HepG2 (cell line): ENCODE results near the gene TMEM45A. TPM values are rescaled to one million over a fixed set of nuclear protein-coding genes. Genes with fewer than 3 reads are reported as not detected.

Experiments
- ATAC-seq: fragments of 200-7000 bp; cut with Tn5 transposase; 3 replicates; pipeline ENCODE4 v1.9.1; 2020; ENCODE audit warnings: mild to moderate bottlenecking, moderate library complexity
- BruUV-seq: library from RNA; stranded (reverse); fragments of 400-500 nt; replicated peaks from 2 replicates; lab custom pipeline; 2021; lab: Mats Ljungman, UMichigan
- CTCF ChIA-PET: fragments of 300-600 bp; formaldehyde crosslinking; extraction: SDS; loops from one replicate; lab custom pipeline; 2021; ENCODE audit warnings: low total read pairs, inconsistent platforms, low intra/inter-chr PET ratio; lab: Yijun Ruan, JAX
- POLR2A ChIA-PET: fragments of 350-600 bp; sonication (Branson Sonifier 250); formaldehyde crosslinking; loops from one replicate; lab custom pipeline; 2020; ENCODE audit warnings: antibody characterized with exemption, inconsistent platforms; lab: Yijun Ruan, JAX
- DNase-seq: peaks from one replicate; pipeline ENCODE4 v3.0.0-alpha.2; 2015; ENCODE audit warnings: low spot score
- FAIRE-seq: peaks from 3 replicates; lab custom pipeline; 2011; peaks lifted over from hg19 to GRCh38; lab: Jason Lieb, UNC
- H2AFZ ChIP-seq: one replicate; pipeline ENCODE4 v1.6.1; 2011; ENCODE audit warnings: low read length, inconsistent platforms
- H3K27ac ChIP-seq: fragments of 300-600 bp; 3 replicates; pipeline ENCODE4 v1.8.0; 2011; ENCODE audit warnings: mixed run types, mild to moderate bottlenecking, mixed read lengths, low read length, inconsistent platforms; ENCODE audit not compliant: insufficient read depth; ENCODE audit errors: extremely low read length
- H3K27me3 ChIP-seq, 2 experiments: fragments of 200-600 bp in 1 of 2; 2 replicates in 1 of 2; 3 replicates in 1 of 2; pipeline versions ENCODE4 v1.6.0 to v1.8.0; 2011; ENCODE audit warnings: low read length in 2 of 2, mild to moderate bottlenecking in 2 of 2, moderate library complexity in 2 of 2, inconsistent platforms in 1 of 2; ENCODE audit not compliant: insufficient read depth in 2 of 2, control insufficient read depth in 1 of 2
- H3K36me3 ChIP-seq, 2 experiments: fragments of 200-600 bp in 1 of 2; replicated peaks in 1 of 2; 2 replicates in 1 of 2; 3 replicates in 1 of 2; pipeline versions ENCODE4 v1.5.1 to v1.8.0; 2011; ENCODE audit warnings: low read length in 2 of 2, inconsistent platforms in 1 of 2; ENCODE audit not compliant: insufficient read depth in 2 of 2, control insufficient read depth in 1 of 2
- H3K4me1 ChIP-seq: 2 replicates; pipeline ENCODE4 v1.5.1; 2012; ENCODE audit warnings: low read length, inconsistent platforms; ENCODE audit not compliant: insufficient read depth
- H3K4me2 ChIP-seq: 2 replicates; pipeline ENCODE4 v1.6.0; 2011; ENCODE audit warnings: low read depth, low read length, inconsistent platforms
- H3K4me3 ChIP-seq, 3 experiments: fragments of 200-600 bp in 1 of 3; sonication (generic), shearing (Covaris generic) in 1 of 3; replicated peaks in 1 of 3; 2 replicates each; pipeline ENCODE4 v1.5.1; 2011 to 2016; ENCODE audit warnings: low read length in 3 of 3, inconsistent platforms in 2 of 3, low read depth in 2 of 3, mild to moderate bottlenecking in 2 of 3, control low read depth in 1 of 3, mixed read lengths in 1 of 3; ENCODE audit not compliant: insufficient read depth in 1 of 3
- H3K79me2 ChIP-seq: one replicate; pipeline ENCODE4 v1.6.1; 2011; ENCODE audit warnings: low read length, inconsistent platforms; ENCODE audit not compliant: insufficient read depth
- H3K9ac ChIP-seq: 2 replicates; pipeline ENCODE4 v1.6.0; 2011; ENCODE audit warnings: mild to moderate bottlenecking, low read depth, low read length, inconsistent platforms; ENCODE audit not compliant: insufficient read depth
- H3K9me3 ChIP-seq: 2 replicates; pipeline ENCODE4 v1.5.1; 2012; ENCODE audit warnings: mild to moderate bottlenecking, low read length
- H4K20me1 ChIP-seq: 2 replicates; pipeline ENCODE4 v1.6.0; 2011; ENCODE audit warnings: inconsistent platforms, mild to moderate bottlenecking, low read length, moderate library complexity; ENCODE audit not compliant: insufficient read depth
- EED ChIP-seq: sonication (generic); formaldehyde crosslinking; IDR thresholded peaks from 2 replicates; pipeline ENCODE4 v1.5.0; 2020; ENCODE audit warnings: mild to moderate bottlenecking, missing genetic modification reagents
- ZNF567 ChIP-seq: sonication (generic); formaldehyde crosslinking; IDR thresholded peaks from 2 replicates; pipeline ENCODE4 v1.8.1; 2023; ENCODE audit warnings: mild to moderate bottlenecking, missing genetic modification reagents, borderline replicate concordance
- WGBS: methylation state at CpG from one replicate; pipeline ENCODE4 v1.1.6; 2017; ENCODE audit warnings: low lambda C conversion rate; 5-methylcytosine and 5-hydroxymethylcytosine counted together
- in situ Hi-C: cut with HindIII; loops from 2 replicates; pipeline ENCODE4 v1.10.0; 2017; ENCODE audit warnings: low pct_unique_long_range_greater_than_20kb; ENCODE audit not compliant: extremely low pct_ligation_motif_present
- intact Hi-C: fragments of 100-400 bp; cut with micrococcal nuclease; formaldehyde crosslinking; loops from one replicate; pipeline ENCODE4 v1.10.0; 2022; ENCODE audit not compliant: unreplicated experiment
- polyA plus RNA-seq, 8 experiments: library from polyadenylated mRNA; depleted of rRNA in 3 of 8; stranded (reverse) in 7 of 8; unstranded in 1 of 8; fragments of >200 nt; fragmentation: Illumina TruSeq in 4 of 8; extraction: Trizol in 4 of 8; gene quantifications; 2 replicates each; pipeline versions ENCODE4 v1.2.1 to v1.2.3, GENCODE V29; 2011 to 2016; ENCODE audit warnings: low read depth in 4 of 8, missing spikeins in 1 of 8, mixed read lengths in 1 of 8; ENCODE audit not compliant: insufficient read depth in 1 of 8
- total RNA-seq, 5 experiments: library from RNA; depleted of rRNA; stranded (reverse); fragments of >200 nt; fragmentation: Illumina TruSeq; extraction: Trizol; gene quantifications; 2 replicates each; pipeline ENCODE4 v1.2.3, GENCODE V29; 2016; ENCODE audit warnings: low read depth in 1 of 5
- TF ChIP-seq, protein P1 (sequence below), 2 experiments: sonication (generic) in 1 of 2; formaldehyde crosslinking in 1 of 2; IDR thresholded peaks; 2 replicates each; pipeline versions ENCODE4 v1.6.1 to v1.9.0; 2014 to 2022; ENCODE audit warnings: antibody characterized with exemption in 1 of 2, borderline replicate concordance in 1 of 2, inconsistent platforms in 1 of 2, low read depth in 1 of 2, missing genetic modification reagents in 1 of 2
- TF ChIP-seq, protein P2 (sequence below): conservative IDR thresholded peaks from 2 replicates; pipeline ENCODE4 v1.6.1; 2018; ENCODE audit warnings: missing genetic modification reagents
- TF ChIP-seq, protein P3 (sequence below): sonication (generic); formaldehyde crosslinking; IDR thresholded peaks from 2 replicates; pipeline ENCODE4 v1.5.1; 2020; ENCODE audit warnings: mild to moderate bottlenecking, missing genetic modification reagents, borderline replicate concordance
- TF ChIP-seq, protein P4 (sequence below): sonication (generic); formaldehyde crosslinking; IDR thresholded peaks from 2 replicates; pipeline ENCODE4 v1.5.0; 2020; ENCODE audit warnings: mild to moderate bottlenecking, missing genetic modification reagents, borderline replicate concordance

TMEM45A gene
- total and polyA plus RNA-seq, 2 of the 13 experiments (the other 11 are each of a cell fraction or from before 2014, with no cell fraction given), result 14.8 to 38.5 TPM

DNA sequence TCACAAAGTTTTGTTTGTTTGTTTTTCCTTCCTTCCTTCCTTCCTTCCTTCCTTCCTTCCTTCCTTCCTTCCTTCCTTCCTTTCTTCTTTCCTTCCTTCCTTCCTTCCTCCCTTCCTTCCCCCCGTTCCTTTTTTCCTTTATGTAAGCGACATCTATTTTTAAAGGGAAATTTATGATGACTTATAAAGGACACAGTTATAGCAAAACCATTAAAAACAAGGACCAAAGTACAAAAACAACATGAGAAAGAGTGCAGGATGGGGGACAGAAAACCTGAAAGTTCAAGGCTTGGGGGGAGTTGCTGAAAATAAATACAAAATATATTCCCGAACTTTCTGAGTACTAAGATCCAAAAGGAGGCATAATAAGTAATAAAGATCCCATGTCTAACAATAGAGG, 118.8 kb downstream of the TMEM45A start:
- intact Hi-C loops, result no loop called here
- no peak overlapping the region for H2AFZ ChIP-seq
- TF ChIP-seq, protein P1, sequence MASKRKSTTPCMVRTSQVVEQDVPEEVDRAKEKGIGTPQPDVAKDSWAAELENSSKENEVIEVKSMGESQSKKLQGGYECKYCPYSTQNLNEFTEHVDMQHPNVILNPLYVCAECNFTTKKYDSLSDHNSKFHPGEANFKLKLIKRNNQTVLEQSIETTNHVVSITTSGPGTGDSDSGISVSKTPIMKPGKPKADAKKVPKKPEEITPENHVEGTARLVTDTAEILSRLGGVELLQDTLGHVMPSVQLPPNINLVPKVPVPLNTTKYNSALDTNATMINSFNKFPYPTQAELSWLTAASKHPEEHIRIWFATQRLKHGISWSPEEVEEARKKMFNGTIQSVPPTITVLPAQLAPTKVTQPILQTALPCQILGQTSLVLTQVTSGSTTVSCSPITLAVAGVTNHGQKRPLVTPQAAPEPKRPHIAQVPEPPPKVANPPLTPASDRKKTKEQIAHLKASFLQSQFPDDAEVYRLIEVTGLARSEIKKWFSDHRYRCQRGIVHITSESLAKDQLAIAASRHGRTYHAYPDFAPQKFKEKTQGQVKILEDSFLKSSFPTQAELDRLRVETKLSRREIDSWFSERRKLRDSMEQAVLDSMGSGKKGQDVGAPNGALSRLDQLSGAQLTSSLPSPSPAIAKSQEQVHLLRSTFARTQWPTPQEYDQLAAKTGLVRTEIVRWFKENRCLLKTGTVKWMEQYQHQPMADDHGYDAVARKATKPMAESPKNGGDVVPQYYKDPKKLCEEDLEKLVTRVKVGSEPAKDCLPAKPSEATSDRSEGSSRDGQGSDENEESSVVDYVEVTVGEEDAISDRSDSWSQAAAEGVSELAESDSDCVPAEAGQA (IDR thresholded peaks at IDR 0.05; ENCODE audit: low read depth), result no peak
- TF ChIP-seq, protein P1 (CRISPR knock-in tag; IDR thresholded peaks at IDR 0.05; ENCODE audit: borderline replicate concordance), result no peak
- TF ChIP-seq, protein P2, sequence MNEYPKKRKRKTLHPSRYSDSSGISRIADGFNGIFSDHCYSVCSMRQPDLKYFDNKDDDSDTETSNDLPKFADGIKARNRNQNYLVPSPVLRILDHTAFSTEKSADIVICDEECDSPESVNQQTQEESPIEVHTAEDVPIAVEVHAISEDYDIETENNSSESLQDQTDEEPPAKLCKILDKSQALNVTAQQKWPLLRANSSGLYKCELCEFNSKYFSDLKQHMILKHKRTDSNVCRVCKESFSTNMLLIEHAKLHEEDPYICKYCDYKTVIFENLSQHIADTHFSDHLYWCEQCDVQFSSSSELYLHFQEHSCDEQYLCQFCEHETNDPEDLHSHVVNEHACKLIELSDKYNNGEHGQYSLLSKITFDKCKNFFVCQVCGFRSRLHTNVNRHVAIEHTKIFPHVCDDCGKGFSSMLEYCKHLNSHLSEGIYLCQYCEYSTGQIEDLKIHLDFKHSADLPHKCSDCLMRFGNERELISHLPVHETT (CRISPR knock-in tag), result no peak
- TF ChIP-seq ZNF567 (CRISPR knock-in tag) (no peak), EED (CRISPR knock-in tag) (no peak)
- TF ChIP-seq, protein P3, sequence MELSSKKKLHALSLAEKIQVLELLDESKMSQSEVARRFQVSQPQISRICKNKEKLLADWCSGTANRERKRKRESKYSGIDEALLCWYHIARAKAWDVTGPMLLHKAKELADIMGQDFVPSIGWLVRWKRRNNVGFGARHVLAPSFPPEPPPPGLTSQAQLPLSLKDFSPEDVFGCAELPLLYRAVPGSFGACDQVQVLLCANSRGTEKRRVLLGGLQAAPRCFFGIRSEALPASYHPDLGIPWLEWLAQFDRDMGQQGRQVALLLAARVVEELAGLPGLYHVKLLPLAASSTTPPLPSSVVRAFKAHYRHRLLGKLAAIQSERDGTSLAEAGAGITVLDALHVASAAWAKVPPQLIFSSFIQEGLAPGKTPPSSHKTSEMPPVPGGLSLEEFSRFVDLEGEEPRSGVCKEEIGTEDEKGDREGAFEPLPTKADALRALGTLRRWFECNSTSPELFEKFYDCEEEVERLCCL, result no peak
- TF ChIP-seq, protein P4, sequence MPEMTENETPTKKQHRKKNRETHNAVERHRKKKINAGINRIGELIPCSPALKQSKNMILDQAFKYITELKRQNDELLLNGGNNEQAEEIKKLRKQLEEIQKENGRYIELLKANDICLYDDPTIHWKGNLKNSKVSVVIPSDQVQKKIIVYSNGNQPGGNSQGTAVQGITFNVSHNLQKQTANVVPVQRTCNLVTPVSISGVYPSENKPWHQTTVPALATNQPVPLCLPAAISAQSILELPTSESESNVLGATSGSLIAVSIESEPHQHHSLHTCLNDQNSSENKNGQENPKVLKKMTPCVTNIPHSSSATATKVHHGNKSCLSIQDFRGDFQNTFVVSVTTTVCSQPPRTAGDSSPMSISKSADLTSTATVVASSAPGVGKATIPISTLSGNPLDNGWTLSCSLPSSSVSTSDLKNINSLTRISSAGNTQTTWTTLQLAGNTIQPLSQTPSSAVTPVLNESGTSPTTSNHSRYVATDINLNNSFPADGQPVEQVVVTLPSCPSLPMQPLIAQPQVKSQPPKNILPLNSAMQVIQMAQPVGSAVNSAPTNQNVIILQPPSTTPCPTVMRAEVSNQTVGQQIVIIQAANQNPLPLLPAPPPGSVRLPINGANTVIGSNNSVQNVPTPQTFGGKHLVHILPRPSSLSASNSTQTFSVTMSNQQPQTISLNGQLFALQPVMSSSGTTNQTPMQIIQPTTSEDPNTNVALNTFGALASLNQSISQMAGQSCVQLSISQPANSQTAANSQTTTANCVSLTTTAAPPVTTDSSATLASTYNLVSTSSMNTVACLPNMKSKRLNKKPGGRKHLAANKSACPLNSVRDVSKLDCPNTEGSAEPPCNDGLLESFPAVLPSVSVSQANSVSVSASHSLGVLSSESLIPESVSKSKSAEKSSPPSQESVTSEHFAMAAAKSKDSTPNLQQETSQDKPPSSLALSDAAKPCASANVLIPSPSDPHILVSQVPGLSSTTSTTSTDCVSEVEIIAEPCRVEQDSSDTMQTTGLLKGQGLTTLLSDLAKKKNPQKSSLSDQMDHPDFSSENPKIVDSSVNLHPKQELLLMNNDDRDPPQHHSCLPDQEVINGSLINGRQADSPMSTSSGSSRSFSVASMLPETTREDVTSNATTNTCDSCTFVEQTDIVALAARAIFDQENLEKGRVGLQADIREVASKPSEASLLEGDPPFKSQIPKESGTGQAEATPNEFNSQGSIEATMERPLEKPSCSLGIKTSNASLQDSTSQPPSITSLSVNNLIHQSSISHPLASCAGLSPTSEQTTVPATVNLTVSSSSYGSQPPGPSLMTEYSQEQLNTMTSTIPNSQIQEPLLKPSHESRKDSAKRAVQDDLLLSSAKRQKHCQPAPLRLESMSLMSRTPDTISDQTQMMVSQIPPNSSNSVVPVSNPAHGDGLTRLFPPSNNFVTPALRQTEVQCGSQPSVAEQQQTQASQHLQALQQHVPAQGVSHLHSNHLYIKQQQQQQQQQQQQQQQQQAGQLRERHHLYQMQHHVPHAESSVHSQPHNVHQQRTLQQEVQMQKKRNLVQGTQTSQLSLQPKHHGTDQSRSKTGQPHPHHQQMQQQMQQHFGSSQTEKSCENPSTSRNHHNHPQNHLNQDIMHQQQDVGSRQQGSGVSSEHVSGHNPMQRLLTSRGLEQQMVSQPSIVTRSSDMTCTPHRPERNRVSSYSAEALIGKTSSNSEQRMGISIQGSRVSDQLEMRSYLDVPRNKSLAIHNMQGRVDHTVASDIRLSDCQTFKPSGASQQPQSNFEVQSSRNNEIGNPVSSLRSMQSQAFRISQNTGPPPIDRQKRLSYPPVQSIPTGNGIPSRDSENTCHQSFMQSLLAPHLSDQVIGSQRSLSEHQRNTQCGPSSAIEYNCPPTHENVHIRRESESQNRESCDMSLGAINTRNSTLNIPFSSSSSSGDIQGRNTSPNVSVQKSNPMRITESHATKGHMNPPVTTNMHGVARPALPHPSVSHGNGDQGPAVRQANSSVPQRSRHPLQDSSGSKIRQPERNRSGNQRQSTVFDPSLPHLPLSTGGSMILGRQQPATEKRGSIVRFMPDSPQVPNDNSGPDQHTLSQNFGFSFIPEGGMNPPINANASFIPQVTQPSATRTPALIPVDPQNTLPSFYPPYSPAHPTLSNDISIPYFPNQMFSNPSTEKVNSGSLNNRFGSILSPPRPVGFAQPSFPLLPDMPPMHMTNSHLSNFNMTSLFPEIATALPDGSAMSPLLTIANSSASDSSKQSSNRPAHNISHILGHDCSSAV (CRISPR knock-in tag), result no peak

More for the DNA sequence above, 118.8 kb downstream of the TMEM45A start:
- Histone ChIP-seq H3K9ac (no peak overlapping the region), H4K20me1 (no peaks in the 10 kb centered on the region), H3K4me1 (peaks cover 31% of the 10 kb centered on the region), H3K36me3 (no peaks in the 10 kb centered on the region), H3K27me3 (no peaks in the 10 kb centered on the region), H3K27ac (no peak overlapping the region), H3K4me3 (no peak overlapping the region), H3K9me3 (no peaks in the 10 kb centered on the region), H3K4me2 (no peak overlapping the region), H3K79me2 (no peaks in the 10 kb centered on the region)
- in situ Hi-C loops, result loop anchor here (25.0 kb wide), 1 partner anchor 101 kb away; the partner anchor contains the start of gene TFG
- no peak for FAIRE-seq
- BruUV-seq, result no TSS peak
- DNase-seq, result no peak
- POLR2A ChIA-PET, result no interaction called here
- no peak for ATAC-seq
- CTCF ChIA-PET, result no interaction called here
- WGBS, result 59% methylated on average over 3 of the region's 3 CpGs
